OCI-LY7 (cell line): ENCODE measurements around the gene BRD7.

Experiments used
- EZH2phosphoT487 ChIP-seq: fragments of 200-600 bp; sonication (generic); IDR thresholded peaks from 2 replicates; pipeline ENCODE4 v1.6.1; 2018; ENCODE audit warnings: low read depth, borderline replicate concordance, mild to moderate bottlenecking, mixed run types, antibody characterized with exemption, low read length, moderate library complexity, mixed read lengths
- TF ChIP-seq, protein P1 (sequence below): fragments of 200-600 bp; sonication (generic); conservative IDR thresholded peaks from 2 replicates; pipeline ENCODE4 v1.5.1; 2014; ENCODE audit warnings: mild to moderate bottlenecking, antibody characterized with exemption, low read length, moderate library complexity, mixed read lengths

DNA sequence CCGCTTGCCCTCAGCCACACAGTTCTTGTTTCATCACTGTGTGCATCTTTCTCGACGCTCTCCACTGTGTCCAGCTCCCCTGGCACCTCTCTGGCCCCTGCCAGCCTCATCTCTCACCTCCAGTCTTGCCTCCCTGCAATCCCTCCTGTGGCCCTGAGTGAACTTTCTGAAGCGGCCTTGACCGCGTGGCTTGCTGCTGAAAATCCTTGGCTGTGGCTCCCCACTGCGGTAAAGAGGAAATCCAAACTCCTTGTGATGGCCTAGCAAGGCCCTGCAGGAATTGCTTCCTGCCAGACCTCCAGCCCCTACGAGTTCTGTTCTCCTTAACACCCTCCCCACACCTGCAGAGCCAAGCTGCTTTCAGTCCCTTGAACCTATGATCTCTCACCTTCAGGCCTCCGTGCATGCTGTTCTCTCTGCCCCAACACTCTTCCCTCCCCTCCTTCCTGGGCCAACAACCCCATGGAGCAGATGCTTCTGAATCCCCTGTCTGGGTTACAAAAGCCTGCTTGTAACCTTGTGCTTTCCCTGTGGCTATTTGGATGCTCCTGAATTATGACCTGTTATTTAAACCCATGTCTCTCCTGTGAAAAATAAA lies 33.6 kb upstream of the BRD7 start:
- TF ChIP-seq, protein P1, sequence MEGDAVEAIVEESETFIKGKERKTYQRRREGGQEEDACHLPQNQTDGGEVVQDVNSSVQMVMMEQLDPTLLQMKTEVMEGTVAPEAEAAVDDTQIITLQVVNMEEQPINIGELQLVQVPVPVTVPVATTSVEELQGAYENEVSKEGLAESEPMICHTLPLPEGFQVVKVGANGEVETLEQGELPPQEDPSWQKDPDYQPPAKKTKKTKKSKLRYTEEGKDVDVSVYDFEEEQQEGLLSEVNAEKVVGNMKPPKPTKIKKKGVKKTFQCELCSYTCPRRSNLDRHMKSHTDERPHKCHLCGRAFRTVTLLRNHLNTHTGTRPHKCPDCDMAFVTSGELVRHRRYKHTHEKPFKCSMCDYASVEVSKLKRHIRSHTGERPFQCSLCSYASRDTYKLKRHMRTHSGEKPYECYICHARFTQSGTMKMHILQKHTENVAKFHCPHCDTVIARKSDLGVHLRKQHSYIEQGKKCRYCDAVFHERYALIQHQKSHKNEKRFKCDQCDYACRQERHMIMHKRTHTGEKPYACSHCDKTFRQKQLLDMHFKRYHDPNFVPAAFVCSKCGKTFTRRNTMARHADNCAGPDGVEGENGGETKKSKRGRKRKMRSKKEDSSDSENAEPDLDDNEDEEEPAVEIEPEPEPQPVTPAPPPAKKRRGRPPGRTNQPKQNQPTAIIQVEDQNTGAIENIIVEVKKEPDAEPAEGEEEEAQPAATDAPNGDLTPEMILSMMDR: no peak
- no peak for TF ChIP-seq EZH2phosphoT487
